Muscle layer of duodenum (tissue), 2 donors: ENCODE data around the gene GNE.
"Not testable (repeated sequence)": the region's sequence is repeated elsewhere in the genome, so short reads cannot be mapped to it uniquely, and the experiment has no call there.

ENCODE experiments used
- H3K27ac ChIP-seq: one replicate; pipeline ENCODE4 v1.7.0; 2013; ENCODE audit warnings: mild to moderate bottlenecking, low read length
- H3K27me3 ChIP-seq: one replicate; pipeline ENCODE4 v1.7.0; 2013; ENCODE audit warnings: low read depth, mild to moderate bottlenecking, control low read depth, low read length
- H3K36me3 ChIP-seq, 2 donors: one replicate each; pipeline ENCODE4 v1.7.0; 2013; ENCODE audit warnings: low read length in 2 of 2, control low read depth in 1 of 2, mild to moderate bottlenecking in 1 of 2; ENCODE audit not compliant: insufficient read depth in 2 of 2, control insufficient read depth in 1 of 2
- H3K4me1 ChIP-seq, 2 donors: one replicate each; pipeline ENCODE4 v1.7.0; 2013; ENCODE audit warnings: low read length in 2 of 2, mild to moderate bottlenecking in 2 of 2, control low read depth in 1 of 2, moderate library complexity in 1 of 2; ENCODE audit not compliant: insufficient read depth in 2 of 2, control insufficient read depth in 1 of 2
- H3K4me3 ChIP-seq, 2 donors: one replicate each; pipeline ENCODE4 v1.7.0; 2013; ENCODE audit warnings: low read length in 2 of 2, low read depth in 1 of 2, mild to moderate bottlenecking in 1 of 2
- H3K9me3 ChIP-seq, 2 donors: one replicate each; pipeline ENCODE4 v1.7.0; 2013; ENCODE audit warnings: low read length in 2 of 2, control low read depth in 1 of 2, mild to moderate bottlenecking in 1 of 2; ENCODE audit not compliant: control insufficient read depth in 1 of 2
- donor health status: healthy.

GNE gene

GRCh38 chr9:36187414-36187813 lies 70.8 kb downstream of the GNE start:
- no peaks in the 10 kb centered on the region for H3K9me3 ChIP-seq
- no peaks in the 10 kb centered on the region for H3K36me3 ChIP-seq
- H3K27ac ChIP-seq = no peak overlapping the region
- no peaks in the 10 kb centered on the region for H3K27me3 ChIP-seq
- no peak overlapping the region for H3K4me3 ChIP-seq
- peaks cover 10 to 11% of the 10 kb centered on the region in 2 donors for H3K4me1 ChIP-seq

DNA sequence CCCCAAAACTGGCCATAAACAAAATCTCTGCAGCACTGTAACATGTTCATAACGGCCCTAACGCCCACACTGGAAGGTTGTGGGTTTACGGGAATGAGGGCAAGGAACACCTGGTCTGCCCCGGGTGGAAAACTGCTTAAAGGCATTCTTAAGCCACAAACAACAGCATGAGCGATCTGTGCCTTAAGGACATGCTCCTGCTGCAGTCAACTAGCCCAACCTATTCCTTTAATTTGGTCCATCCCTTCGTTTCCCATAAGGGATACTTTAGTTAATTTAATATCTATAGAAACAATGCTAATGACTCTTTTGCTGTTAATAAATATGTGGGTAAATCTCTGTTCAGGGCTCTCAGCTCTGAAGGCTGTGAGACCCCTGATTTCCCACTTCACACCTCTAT lies 78.0 kb downstream of the GNE start:
- H3K9me3 ChIP-seq, H3K4me3 ChIP-seq, H3K27me3 ChIP-seq, H3K4me1 ChIP-seq, H3K36me3 ChIP-seq, H3K27ac ChIP-seq: not testable (repeated sequence)

DNA sequence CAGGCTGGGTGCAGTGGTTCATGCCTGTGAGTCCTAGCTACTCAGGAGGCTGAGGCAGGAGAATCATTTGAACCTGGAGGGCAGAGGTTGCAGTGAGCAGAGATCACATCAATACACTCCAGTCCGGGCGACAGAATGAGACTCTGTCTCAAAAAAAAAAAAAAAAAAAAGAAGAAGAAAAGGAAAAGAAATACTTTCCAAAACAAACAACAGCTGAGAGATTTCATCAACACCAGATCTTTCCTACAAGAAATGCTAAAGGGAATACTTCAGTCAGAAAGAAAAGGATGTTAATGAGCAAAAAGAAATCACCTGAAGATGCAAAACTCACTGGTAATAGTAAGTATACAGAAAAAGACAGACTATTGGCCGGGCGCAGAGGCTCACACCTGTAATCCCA lies 80.7 kb downstream of the GNE start:
- Histone ChIP-seq H3K27ac (no peak overlapping the region), H3K27me3 (no peaks in the 10 kb centered on the region), H3K4me1 (no peaks in the 10 kb centered on the region), H3K4me3 (no peak overlapping the region), H3K36me3 (no peaks in the 10 kb centered on the region), H3K9me3 (no peaks in the 10 kb centered on the region)

- H3K9me3 ChIP-seq, H3K4me3 ChIP-seq, H3K27ac ChIP-seq, H3K36me3 ChIP-seq, H3K27me3 ChIP-seq, H3K4me1 ChIP-seq: not testable (repeated sequence)
These were observed 81.8 kb downstream of the GNE start for GRCh38 chr9:36176496-36176895.

- not testable (repeated sequence) for H3K27me3 ChIP-seq, H3K4me1 ChIP-seq, H3K9me3 ChIP-seq, H3K36me3 ChIP-seq, H3K4me3 ChIP-seq, H3K27ac ChIP-seq
These were observed 83.0 kb downstream of the GNE start for GRCh38 chr9:36175209-36175608.

DNA sequence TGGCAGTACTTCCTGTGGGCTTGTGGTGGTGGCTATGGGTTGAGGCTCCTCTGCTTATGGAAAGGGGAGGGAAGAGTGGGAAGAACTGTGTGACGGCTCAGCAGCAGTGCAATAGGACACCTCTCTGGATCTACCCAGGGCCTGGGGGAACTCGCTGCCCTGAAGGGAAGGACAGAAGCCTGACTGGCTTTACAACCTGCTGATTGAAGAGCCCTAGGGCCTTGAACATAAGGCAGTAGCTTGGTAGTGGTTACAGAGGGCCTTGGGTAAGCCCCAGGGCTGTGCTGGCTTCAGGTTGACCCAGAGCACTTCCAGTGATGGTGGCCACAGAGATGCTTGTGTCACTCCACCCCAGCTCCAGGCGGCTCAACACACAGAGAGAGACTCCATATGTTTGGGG lies 83.5 kb downstream of the GNE start:
- Histone ChIP-seq H3K27ac (no peak overlapping the region), H3K4me1 (no peaks in the 10 kb centered on the region), H3K36me3 (no peaks in the 10 kb centered on the region), H3K9me3 (no peaks in the 10 kb centered on the region), H3K4me3 (no peak overlapping the region), H3K27me3 (no peaks in the 10 kb centered on the region)

DNA sequence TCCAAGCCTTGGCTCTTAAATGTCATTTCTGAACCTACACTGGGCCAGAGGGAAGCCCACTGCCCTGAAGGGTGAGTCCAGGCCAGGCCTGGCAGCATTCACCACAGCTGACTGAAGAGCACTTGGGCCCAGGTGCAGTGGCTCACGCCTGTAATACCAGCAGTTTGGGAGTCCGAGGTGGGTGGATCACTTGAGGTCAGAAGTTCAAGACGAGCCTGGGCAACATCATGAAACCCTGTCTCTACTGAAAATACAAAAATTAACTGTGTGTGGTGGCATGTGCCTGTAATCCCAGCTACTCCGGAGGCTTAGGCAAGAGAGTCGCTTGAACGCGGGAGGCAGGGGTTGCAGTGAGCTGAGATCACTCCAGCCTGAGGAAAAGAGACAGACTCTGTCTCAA lies 84.0 kb downstream of the GNE start:
- Histone ChIP-seq H3K4me1 (no peaks in the 10 kb centered on the region), H3K36me3 (no peaks in the 10 kb centered on the region), H3K9me3 (no peaks in the 10 kb centered on the region), H3K27ac (no peak overlapping the region), H3K27me3 (no peaks in the 10 kb centered on the region), H3K4me3 (no peak overlapping the region)

DNA sequence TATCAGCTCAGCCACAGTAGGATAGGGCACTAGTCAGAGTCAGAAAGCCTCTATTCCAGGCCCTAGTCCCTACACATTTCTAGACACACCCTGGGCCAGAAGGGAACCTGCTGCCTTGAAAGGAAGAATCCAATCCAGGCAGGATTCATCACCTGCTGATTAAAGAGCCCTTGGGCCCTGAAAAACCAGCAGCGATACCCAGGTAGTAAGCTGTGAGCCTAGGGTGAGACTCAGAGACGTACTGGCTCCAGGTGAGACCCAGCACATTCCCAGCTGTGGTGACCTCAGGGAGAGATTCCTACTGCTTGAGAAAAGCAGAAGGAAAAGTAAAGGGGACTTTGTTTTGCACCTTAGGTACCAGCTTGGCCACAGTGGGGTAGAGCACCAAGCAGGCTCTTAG lies 84.4 kb downstream of the GNE start:
- Histone ChIP-seq H3K27ac (no peak overlapping the region), H3K4me1 (no peaks in the 10 kb centered on the region), H3K4me3 (no peak overlapping the region), H3K27me3 (no peaks in the 10 kb centered on the region), H3K36me3 (no peaks in the 10 kb centered on the region), H3K9me3 (no peaks in the 10 kb centered on the region)

GRCh38 chr9:36170531-36170930 lies 87.7 kb downstream of the GNE start:
- no peaks in the 10 kb centered on the region for H3K27me3 ChIP-seq
- H3K9me3 ChIP-seq = no peaks in the 10 kb centered on the region
- peaks cover 0 to 7% of the 10 kb centered on the region in 2 donors for H3K4me1 ChIP-seq
- H3K4me3 ChIP-seq = no peak overlapping the region
- H3K27ac ChIP-seq = no peak overlapping the region
- H3K36me3 ChIP-seq = no peaks in the 10 kb centered on the region

GRCh38 chr9:36169708-36170107 lies 88.5 kb downstream of the GNE start:
- H3K9me3 ChIP-seq = no peaks in the 10 kb centered on the region
- no peak overlapping the region for H3K4me3 ChIP-seq
- H3K4me1 ChIP-seq = peaks cover 0 to 15% of the 10 kb centered on the region in 2 donors

DNA sequence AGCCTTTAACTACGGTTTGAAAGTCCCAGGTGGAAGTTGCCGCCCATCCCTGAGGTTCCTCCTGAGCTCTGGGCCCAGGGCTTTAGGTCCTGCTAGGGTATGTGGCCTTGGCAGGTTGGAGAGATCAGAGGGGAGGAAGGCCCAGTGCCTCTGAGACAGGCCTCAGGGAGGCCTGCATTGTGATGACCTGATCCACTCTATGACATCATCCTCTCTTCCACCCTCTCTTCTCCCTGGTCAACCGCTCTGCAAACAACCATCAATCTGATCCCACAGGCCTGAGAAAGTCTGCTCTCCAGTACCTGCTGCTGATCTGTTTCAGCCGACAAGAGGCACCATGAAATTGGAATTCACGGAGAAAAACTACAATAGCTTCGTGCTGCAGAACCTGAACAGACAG lies 89.1 kb downstream of the GNE start, which contains the start of gene CCIN:
Gene CCIN (plus strand): TSS at position 223 of the 400 bp plus-strand sequence. CDS start 115 bp downstream, at position 338.
- no peaks in the 10 kb centered on the region for H3K27me3 ChIP-seq
- H3K4me3 ChIP-seq = no peak within 1 kb of the TSS
- H3K27ac ChIP-seq = no peak within 1 kb of the TSS
- no peaks in the 10 kb centered on the region for H3K36me3 ChIP-seq
- H3K4me1 ChIP-seq = peaks cover 0 to 20% of the 10 kb centered on the region in 2 donors
- H3K9me3 ChIP-seq = no peaks in the 10 kb centered on the region

More at GRCh38 chr9:36169708-36170107, 88.5 kb downstream of the GNE start:
- Histone ChIP-seq H3K36me3 (no peaks in the 10 kb centered on the region), H3K27me3 (no peaks in the 10 kb centered on the region), H3K27ac (no peak overlapping the region)

DNA sequence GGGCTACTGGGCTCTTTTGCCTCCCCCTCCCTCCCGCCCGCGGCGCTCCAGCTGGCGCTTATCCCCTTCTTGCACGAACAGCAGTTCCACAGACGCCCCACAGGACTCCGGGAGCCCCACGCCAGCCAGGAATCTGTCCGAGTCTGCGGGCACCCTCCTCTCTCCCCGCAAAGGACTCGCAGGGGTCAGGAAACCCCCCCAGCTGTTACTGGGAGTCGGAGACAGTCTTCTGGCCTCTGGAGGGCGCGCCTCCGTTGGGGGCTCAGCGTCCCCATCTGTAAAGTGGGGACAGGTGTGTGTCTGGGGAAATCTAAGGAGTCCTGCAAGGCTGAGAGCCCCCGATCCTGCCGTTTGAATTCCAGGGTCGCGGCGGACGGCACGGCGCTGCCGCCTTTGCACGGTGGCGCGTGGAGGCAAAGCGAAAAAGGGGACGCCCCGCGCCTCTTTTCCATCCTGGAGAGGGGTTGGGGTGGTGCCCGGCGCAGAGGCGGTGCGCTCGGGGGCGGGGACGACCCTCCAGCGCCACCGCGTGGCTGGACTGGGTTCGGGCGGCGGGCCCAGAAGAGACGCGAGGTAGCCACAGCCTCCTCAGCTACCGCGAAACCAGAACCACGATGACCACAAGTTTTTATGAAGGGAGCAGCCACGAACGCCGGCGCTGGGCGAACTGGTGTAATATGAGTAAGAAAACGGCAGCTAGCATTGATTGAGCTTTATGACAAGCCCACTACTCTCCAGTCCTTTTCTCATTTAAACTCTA lies 91.9 kb downstream of the GNE start:
- Histone ChIP-seq H3K9me3 (no peaks in the 10 kb centered on the region), H3K4me3 (peak overlapping the region; percentile 62 to 79), H3K27me3 (no peaks in the 10 kb centered on the region), H3K4me1 (peaks cover 4 to 42% of the 10 kb centered on the region in 2 donors), H3K36me3 (no peaks in the 10 kb centered on the region), H3K27ac (peak overlapping the region; percentile 45)
